Measurements from ENCODE around the gene TNNI2.

The TNNI2 gene

DNA sequence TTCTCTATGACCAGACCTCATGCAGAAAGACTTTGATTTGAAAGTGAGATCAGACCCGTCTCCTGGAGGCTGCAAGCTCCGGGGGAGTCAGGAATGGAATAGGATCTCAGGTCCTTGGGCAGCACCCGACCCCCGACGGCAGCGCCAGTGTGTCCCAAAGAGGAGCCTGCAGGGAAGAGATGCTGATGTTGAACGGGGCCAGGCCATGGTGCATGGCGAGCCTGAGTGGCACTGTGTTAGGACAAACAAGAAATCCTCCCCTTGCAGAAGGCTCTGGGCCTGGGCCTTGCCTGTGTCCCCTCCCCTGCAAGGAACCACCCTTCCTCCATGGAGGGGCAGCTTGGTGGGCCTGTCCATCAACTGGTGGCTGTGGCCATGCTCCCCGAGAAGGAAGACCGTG lies 24.1 kb upstream of the TNNI2 start:
- no peak for TF ChIP-seq CTCF (IDR thresholded peaks at IDR 0.05; ENCODE audit: insufficient read depth, low read depth, low read length, missing control alignments)
- no peak for DNase-seq (ENCODE audit: low read depth)
- H3K4me3 ChIP-seq (ENCODE audit: low read depth, low read length), result no peak overlapping the region

GRCh38 chr11:1815311-1815710 lies 23.5 kb upstream of the TNNI2 start:
- H3K4me3 ChIP-seq (ENCODE audit: low read depth, low read length), result no peak overlapping the region
- TF ChIP-seq CTCF (IDR thresholded peaks at IDR 0.05; ENCODE audit: insufficient read depth, low read depth, low read length, missing control alignments), result no peak
- no peak for DNase-seq (ENCODE audit: low read depth)

DNA sequence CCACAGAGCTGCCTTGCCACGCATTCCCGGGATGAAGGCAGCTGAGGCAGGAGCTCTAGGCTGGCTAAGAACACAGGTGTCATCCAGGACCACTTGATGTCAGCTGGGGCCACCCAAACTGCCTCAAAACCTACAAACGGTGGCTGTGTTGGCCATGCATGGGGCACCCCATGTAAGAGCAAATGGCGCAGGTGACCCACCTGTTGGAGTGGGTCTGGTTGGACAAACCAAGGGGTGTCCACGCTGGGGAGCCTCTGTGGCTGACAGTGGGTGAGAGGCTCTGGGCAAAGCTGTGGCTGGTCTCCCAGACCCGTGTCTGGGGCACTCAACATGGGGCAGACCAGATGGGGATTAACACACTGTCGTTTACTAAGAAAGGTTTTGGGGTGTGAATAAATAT lies 23.0 kb upstream of the TNNI2 start:
- no peak for DNase-seq (ENCODE audit: low read depth)
- no peak for TF ChIP-seq CTCF (IDR thresholded peaks at IDR 0.05; ENCODE audit: insufficient read depth, low read depth, low read length, missing control alignments)
- no peak overlapping the region for H3K4me3 ChIP-seq (ENCODE audit: low read depth, low read length)

- no peak for TF ChIP-seq CTCF (IDR thresholded peaks at IDR 0.05; ENCODE audit: insufficient read depth, low read depth, low read length, missing control alignments)
- no peak overlapping the region for H3K4me3 ChIP-seq (ENCODE audit: low read depth, low read length)
- DNase-seq (ENCODE audit: low read depth), result no peak
These were observed 21.8 kb upstream of the TNNI2 start for GRCh38 chr11:1817000-1817399.

- TF ChIP-seq CTCF (IDR thresholded peaks at IDR 0.05; ENCODE audit: insufficient read depth, low read depth, low read length, missing control alignments), result no peak
- no peak overlapping the region for H3K4me3 ChIP-seq (ENCODE audit: low read depth, low read length)
- no peak for DNase-seq (ENCODE audit: low read depth)
These were observed 21.3 kb upstream of the TNNI2 start for GRCh38 chr11:1817511-1817910.

GRCh38 chr11:1819074-1819473 lies 19.7 kb upstream of the TNNI2 start:
- no peak for TF ChIP-seq CTCF (IDR thresholded peaks at IDR 0.05; ENCODE audit: insufficient read depth, low read depth, low read length, missing control alignments)
- no peak overlapping the region for H3K4me3 ChIP-seq (ENCODE audit: low read depth, low read length)
- no peak for DNase-seq (ENCODE audit: low read depth)

DNA sequence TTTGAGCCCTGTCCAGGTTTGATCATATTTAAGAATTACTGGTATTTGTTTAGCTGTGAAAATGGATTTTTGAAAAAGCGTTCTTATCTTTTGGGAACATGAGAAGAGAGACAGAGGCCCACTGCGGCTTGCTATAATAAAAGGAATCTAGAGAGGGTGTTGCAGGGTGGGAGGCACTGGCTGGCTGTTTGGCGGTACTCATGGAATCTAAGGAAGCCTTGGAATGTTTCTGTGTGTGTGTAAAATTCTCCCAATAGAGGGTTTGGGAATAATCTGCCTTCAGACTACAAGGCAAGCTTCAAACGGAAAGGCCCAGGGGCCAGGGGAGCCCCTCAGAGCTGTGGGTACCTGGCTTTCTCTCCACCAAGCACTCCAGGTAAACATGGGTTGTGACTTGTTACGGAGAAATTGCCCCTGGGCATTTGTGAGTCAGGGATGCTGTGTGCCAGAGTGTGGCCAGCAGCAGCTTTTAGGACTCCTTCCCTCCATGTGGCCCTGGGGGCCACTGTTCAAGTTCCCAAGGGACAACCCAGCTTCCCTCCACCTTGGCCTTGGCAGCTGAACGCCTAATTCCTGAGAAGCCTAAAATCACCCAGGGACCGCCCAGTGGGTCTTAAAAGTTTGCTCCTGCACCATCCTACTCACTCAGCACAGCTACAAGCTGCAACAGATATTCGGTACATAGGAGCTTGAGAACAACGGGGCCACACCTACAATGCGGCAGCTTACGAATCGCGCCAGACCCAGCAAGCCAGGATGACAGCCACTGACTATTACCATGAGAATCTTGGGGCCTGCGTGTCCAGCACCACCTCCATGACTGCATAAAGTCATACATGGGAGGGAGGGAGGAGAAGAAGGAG lies 18.1 kb upstream of the TNNI2 start:
- H3K4me3 ChIP-seq (ENCODE audit: low read depth, low read length), result no peak overlapping the region
- no peak for TF ChIP-seq CTCF (IDR thresholded peaks at IDR 0.05; ENCODE audit: insufficient read depth, low read depth, low read length, missing control alignments)
- no peak for DNase-seq (ENCODE audit: low read depth)
